ENCODE data around the gene CFDP1. TPM values are rescaled to one million over a fixed set of nuclear protein-coding genes. Genes with fewer than 3 reads are reported as not detected.
A peak's percentile ranks its signal among the peaks of the same experiment; 100 is the strongest.

The CFDP1 gene
- total RNA-seq, 1 donor from 2014 or later: 65.7 TPM

GRCh38 chr16:75376475-75377161, 56.7 kb downstream of the CFDP1 start:
- DNase-seq (ENCODE audit: low spot score): no peak
- H3K4me1 Mint-ChIP-seq (ENCODE audit: unreplicated experiment): peaks cover 25% of the 10 kb centered on the region
- TF ChIP-seq, protein P1, sequence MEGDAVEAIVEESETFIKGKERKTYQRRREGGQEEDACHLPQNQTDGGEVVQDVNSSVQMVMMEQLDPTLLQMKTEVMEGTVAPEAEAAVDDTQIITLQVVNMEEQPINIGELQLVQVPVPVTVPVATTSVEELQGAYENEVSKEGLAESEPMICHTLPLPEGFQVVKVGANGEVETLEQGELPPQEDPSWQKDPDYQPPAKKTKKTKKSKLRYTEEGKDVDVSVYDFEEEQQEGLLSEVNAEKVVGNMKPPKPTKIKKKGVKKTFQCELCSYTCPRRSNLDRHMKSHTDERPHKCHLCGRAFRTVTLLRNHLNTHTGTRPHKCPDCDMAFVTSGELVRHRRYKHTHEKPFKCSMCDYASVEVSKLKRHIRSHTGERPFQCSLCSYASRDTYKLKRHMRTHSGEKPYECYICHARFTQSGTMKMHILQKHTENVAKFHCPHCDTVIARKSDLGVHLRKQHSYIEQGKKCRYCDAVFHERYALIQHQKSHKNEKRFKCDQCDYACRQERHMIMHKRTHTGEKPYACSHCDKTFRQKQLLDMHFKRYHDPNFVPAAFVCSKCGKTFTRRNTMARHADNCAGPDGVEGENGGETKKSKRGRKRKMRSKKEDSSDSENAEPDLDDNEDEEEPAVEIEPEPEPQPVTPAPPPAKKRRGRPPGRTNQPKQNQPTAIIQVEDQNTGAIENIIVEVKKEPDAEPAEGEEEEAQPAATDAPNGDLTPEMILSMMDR (IDR thresholded peaks at IDR 0.05; ENCODE audit: unreplicated experiment): no peak
- H3K36me3 Mint-ChIP-seq (ENCODE audit: low read depth, unreplicated experiment): peaks cover 12% of the 10 kb centered on the region
- peak overlapping the region; percentile 94 for H3K27ac Mint-ChIP-seq (ENCODE audit: unreplicated experiment)
- no peak overlapping the region for H3K4me3 Mint-ChIP-seq (ENCODE audit: unreplicated experiment)
- no peaks in the 10 kb centered on the region for H3K27me3 Mint-ChIP-seq (ENCODE audit: unreplicated experiment)
- no peaks in the 10 kb centered on the region for H3K9me3 Mint-ChIP-seq (ENCODE audit: unreplicated experiment)

- H3K4me1 Mint-ChIP-seq (ENCODE audit: unreplicated experiment): peaks cover 19% of the 10 kb centered on the region
- H3K27ac Mint-ChIP-seq (ENCODE audit: unreplicated experiment): no peak overlapping the region
- TF ChIP-seq, protein P1 (IDR thresholded peaks at IDR 0.05; ENCODE audit: unreplicated experiment): no peak
These were observed 58.9 kb downstream of the CFDP1 start for GRCh38 chr16:75374388-75374787.

GRCh38 chr16:75372236-75372856, 61.0 kb downstream of the CFDP1 start:
- no peaks in the 10 kb centered on the region for H3K27me3 Mint-ChIP-seq (ENCODE audit: unreplicated experiment)
- H3K36me3 Mint-ChIP-seq (ENCODE audit: low read depth, unreplicated experiment): peaks cover 8% of the 10 kb centered on the region
- no peaks in the 10 kb centered on the region for H3K9me3 Mint-ChIP-seq (ENCODE audit: unreplicated experiment)
- DNase-seq (ENCODE audit: low spot score): no peak
- peaks cover 5% of the 10 kb centered on the region for H3K4me1 Mint-ChIP-seq (ENCODE audit: unreplicated experiment)
- TF ChIP-seq, protein P1 (IDR thresholded peaks at IDR 0.05; ENCODE audit: unreplicated experiment): no peak
- H3K27ac Mint-ChIP-seq (ENCODE audit: unreplicated experiment): no peak overlapping the region
- H3K4me3 Mint-ChIP-seq (ENCODE audit: unreplicated experiment): no peak overlapping the region

More at GRCh38 chr16:75374388-75374787, 58.9 kb downstream of the CFDP1 start:
- H3K9me3 Mint-ChIP-seq (ENCODE audit: unreplicated experiment): no peaks in the 10 kb centered on the region
- no peaks in the 10 kb centered on the region for H3K27me3 Mint-ChIP-seq (ENCODE audit: unreplicated experiment)
- no peak overlapping the region for H3K4me3 Mint-ChIP-seq (ENCODE audit: unreplicated experiment)
- peaks cover 9% of the 10 kb centered on the region for H3K36me3 Mint-ChIP-seq (ENCODE audit: low read depth, unreplicated experiment)
- no peak for DNase-seq (ENCODE audit: low spot score)

DNA sequence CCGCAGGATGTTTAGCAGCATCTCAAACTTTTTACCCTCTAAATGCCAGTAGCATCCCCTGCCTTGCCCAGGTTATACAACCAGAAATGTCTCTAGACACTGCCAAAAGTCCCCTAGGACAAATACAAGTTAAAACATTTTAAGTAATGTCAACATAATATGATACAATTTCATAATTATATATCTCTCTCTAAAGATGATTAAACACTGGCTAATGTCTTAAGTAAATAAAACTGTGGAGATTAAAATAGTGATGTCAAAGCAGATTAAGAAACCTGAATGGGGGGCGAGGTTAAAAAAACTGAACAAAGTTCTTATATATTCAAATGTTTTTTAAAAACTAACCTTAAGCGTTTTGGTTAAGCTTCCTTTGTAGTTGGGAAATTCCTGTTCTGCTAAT, 62.1 kb downstream of the CFDP1 start:
- H3K27ac Mint-ChIP-seq (ENCODE audit: unreplicated experiment): no peak overlapping the region
- no peaks in the 10 kb centered on the region for H3K27me3 Mint-ChIP-seq (ENCODE audit: unreplicated experiment)
- H3K36me3 Mint-ChIP-seq (ENCODE audit: low read depth, unreplicated experiment): peaks cover 8% of the 10 kb centered on the region
- no peaks in the 10 kb centered on the region for H3K9me3 Mint-ChIP-seq (ENCODE audit: unreplicated experiment)
- no peak for DNase-seq (ENCODE audit: low spot score)
- TF ChIP-seq, protein P1 (IDR thresholded peaks at IDR 0.05; ENCODE audit: unreplicated experiment): no peak
- H3K4me3 Mint-ChIP-seq (ENCODE audit: unreplicated experiment): no peak overlapping the region
- peaks cover 3% of the 10 kb centered on the region for H3K4me1 Mint-ChIP-seq (ENCODE audit: unreplicated experiment)

- TF ChIP-seq, protein P1 (IDR thresholded peaks at IDR 0.05; ENCODE audit: unreplicated experiment): no peak
- DNase-seq (ENCODE audit: low spot score): no peak
- Mint-ChIP-seq H3K4me1 (ENCODE audit: unreplicated experiment) (peaks cover 17% of the 10 kb centered on the region), H3K27ac (ENCODE audit: unreplicated experiment) (peak overlapping the region; percentile 61), H3K27me3 (ENCODE audit: unreplicated experiment) (no peaks in the 10 kb centered on the region), H3K36me3 (ENCODE audit: low read depth, unreplicated experiment) (peaks cover 5% of the 10 kb centered on the region), H3K9me3 (ENCODE audit: unreplicated experiment) (no peaks in the 10 kb centered on the region), H3K4me3 (ENCODE audit: unreplicated experiment) (no peak overlapping the region)
These were observed 69.0 kb downstream of the CFDP1 start for GRCh38 chr16:75364286-75364791.
